DMS153 treated with DMSO at 0.1 percent for 48 hours (cell line): Measurements from ENCODE around the gene CRLF3.
"Not testable (repeated sequence)": the region's sequence is repeated elsewhere in the genome, so short reads cannot be mapped to it uniquely, and the experiment has no call there.

Experiments
- DNase-seq: peaks from one replicate; lab custom pipeline; 2025; ENCODE audit not compliant: unreplicated experiment; lab: John Stamatoyannopoulos, UW

Gene CRLF3, protein sequence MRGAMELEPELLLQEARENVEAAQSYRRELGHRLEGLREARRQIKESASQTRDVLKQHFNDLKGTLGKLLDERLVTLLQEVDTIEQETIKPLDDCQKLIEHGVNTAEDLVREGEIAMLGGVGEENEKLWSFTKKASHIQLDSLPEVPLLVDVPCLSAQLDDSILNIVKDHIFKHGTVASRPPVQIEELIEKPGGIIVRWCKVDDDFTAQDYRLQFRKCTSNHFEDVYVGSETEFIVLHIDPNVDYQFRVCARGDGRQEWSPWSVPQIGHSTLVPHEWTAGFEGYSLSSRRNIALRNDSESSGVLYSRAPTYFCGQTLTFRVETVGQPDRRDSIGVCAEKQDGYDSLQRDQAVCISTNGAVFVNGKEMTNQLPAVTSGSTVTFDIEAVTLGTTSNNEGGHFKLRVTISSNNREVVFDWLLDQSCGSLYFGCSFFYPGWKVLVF

DNA sequence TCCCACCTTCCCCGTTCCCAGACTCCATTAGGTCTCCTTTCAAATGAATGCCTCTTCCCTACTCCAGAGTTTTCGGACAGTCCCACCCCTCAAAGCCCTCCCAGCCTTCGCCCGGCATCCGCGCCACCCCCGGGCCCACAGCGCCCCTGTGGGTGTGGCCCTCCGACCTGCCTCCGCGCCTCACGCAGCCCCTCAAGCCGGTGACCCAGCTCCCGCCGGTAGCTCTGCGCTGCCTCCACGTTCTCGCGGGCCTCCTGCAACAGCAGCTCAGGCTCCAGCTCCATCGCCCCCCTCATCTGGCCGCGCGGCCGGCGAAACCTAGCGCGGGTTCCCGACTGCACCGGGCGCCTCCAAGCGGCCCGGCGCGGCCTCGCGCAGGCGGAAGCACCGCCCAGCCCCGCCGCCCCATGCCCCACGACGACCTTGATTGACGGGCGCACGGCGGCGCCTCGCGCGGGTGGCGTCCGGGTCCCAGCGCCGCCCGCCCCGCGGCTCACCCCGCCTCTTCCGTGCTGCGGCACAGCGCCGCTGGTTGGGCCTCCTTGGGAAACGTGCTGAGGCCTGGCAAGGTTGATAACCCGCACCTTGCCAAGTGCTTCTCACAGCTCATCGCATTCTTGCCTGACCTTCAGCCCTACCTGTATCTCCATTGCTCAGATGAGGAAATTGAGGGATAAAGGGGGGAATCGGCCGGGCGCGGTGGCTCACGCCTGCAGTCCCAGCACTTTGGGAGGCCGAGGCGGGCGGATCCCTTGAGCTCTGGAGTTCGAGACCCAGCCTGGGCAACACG, at the start of gene CRLF3:
TSS of gene CRLF3 (minus strand) at position 337 of the 790 bp plus-strand sequence. CDS start at position 296, 41 bp downstream.
- peak; percentile 82 for DNase-seq

DNA sequence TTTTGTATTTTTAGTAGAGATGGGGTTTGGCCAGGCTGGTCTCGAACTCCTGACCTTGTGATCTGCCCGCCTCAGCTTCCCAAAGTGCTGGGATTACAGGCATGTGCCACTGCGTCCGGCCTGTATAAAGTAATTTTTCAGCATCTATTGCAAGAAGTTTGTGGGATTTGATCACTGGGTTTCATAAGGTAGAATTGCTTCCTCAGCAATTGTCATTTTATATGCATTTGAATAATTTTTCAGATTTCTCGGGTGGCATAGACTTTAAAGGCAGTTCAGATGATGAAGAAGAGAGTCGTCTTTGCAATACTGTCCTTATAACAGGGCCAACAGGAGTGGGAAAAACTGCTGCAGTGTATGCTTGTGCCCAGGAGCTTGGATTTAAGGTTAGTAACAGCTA, 44.5 kb upstream of the CRLF3 start:
- no peak for DNase-seq

DNA sequence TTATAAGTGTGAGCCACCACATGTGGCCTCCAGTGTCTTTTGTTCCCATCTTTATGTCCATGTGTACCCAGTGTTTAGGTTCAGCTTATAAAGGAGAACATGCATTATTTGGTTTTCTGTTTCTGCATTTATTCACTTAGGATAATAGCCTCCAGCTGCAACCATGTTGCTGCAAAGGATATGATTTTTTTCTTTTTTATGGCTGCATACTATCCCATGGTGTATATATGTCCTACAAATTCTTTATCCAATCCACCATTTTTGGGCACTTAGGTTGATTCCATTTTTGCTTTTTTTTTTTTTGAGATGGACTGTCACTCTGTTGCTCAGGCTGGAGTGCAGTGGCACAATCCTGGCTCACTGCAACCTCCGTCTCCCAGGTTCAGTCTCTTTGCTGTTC, 40.1 kb upstream of the CRLF3 start:
- no peak for DNase-seq

DNA sequence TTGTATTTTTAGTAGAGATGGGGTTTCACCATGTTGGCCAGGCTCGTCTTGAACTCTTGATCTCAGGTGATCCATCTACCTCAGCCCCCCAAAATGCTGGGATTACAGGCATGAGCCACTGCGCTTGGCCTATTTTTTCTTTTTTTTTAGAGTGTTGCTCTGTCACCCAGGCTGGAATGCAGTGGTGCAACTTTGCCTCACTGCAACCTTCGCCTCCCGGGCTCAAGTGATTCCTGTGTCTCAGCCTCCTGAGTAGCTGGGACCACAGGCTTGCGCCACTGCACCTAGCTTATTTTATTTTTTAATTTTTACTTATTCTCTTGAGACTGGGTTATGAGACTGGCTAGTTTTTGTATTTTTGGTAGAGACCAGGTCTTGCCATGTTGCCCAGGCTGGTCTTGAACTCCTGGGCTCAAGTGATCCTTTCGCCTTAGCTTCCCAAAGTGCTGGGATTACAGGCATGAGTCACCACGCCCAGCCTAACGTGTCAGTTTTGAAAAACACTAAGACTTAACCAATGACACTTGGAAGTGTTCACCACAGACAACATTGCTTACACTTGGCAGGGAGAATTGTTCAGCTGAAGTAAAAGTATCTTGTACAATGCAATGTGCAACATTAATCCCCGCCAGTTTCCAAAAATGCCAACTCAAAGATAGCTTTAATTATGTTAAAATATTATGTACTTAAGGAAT, 34.2 kb upstream of the CRLF3 start:
- DNase-seq: no peak

DNA sequence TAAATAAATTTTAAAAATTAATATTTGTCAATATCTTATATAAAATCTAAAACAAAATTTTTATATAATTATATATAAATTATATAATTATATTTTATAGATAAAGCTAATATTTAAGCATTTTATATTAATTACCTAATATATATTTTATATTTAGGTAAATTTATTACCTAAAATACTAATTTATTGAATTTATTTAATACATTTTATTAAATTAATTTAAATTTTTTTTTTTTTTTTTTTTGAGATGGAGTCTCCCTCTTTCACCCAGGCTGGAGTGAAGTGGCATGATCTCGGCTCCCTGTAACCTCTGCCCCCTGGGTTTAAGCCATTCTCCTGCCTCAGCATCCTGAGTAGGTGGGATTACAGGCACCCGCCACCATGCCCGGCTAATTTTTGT, 29.7 kb upstream of the CRLF3 start:
- no peak for DNase-seq

DNA sequence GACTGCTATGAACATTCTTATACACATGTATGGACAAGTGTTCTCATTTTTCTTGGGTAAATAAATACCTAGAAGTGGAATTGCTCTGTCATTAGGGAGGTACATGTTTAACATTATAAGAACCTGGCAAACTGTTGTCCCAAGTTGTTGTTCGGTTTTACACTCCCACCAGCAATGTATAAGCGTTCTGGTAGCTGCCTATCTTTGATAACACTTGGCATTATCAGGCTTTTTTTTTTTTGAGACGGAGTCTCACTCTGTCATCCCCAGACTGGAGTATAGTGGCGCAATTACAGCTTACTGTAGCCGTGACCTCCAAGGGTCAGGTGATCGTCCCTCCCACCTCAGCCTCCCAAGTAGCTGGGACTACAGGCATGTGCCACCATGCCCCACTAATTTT, 23.5 kb upstream of the CRLF3 start:
- DNase-seq: no peak

DNA sequence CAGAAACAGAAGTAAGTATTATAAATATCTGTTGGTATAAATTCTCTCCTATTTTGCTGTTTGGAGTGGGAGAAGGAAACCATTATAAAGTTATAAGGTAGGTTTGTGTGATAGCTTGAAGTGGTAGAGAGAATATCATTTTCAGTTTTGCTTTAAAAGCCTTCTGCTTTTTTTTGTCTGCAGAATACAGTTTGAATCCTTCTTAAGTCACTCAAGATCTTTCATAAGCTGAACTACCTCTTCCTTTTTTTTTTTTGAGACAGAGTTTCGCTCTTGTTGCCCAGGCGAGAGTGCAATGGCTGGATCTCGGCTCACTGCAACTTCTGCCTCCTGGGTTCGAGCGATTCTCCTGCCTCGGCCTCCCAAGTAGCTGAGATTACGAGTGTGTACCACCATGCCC, 16.3 kb upstream of the CRLF3 start:
- no peak for DNase-seq

DNA sequence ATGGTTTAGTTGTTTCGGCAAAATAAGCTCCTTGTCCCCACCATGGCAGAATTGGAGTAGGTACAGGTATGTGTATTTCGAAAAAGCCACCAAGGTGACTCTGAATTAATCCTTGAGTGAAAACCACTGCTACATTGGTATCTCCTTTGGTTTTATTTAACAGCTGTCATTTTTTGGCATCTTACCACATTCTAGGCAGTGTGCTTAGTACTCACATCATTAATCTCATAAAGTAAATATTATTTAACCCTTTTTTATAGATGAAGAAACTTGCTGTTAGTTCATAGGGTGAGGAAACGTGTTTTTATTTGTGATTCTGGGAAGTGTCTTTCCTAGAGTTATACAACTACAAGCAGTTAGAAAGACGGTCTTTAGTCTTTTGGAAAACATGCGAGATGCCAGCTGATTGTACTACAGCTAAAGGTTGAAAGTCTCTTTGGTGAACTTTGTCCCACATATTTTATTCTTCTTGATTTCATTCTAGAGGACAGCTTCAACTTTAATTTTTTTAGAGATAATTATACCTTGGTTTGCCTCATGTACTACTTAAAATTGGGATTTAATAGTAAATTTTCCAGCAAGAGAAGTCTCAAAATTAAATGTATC, 13.8 kb upstream of the CRLF3 start:
- DNase-seq: no peak

DNA sequence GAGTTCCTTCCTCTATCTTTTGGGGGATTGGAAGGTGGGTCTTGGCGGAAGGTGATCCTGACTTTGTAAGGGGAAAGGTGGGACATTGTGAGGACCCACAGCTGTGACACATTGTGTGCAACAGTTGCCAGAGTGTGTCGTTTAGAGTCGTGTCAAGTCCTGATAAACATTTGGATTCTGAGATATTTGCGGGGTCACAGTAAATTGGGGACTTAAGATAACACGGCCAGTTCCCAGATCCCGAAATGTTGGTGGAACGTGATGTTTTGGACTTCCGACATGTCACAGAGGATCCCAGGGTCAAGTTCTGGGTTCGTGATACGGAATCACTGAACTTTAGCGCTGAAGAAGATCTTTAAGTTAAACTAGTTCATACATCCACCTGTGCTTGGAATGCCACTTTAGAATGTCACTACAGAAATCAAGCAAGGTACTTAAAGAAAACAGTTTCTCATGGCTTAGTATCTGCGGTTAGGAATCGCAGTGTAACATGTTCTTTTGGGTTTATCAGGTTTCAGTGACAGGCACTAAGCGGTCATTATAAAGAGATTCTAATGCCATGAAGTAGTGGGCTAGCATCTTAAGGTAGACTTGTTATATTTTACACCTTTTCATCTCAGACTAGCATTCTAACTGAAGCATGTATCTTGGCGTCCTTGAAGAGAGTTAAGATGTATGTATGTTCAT, 8.1 kb upstream of the CRLF3 start:
- no peak for DNase-seq

DNA sequence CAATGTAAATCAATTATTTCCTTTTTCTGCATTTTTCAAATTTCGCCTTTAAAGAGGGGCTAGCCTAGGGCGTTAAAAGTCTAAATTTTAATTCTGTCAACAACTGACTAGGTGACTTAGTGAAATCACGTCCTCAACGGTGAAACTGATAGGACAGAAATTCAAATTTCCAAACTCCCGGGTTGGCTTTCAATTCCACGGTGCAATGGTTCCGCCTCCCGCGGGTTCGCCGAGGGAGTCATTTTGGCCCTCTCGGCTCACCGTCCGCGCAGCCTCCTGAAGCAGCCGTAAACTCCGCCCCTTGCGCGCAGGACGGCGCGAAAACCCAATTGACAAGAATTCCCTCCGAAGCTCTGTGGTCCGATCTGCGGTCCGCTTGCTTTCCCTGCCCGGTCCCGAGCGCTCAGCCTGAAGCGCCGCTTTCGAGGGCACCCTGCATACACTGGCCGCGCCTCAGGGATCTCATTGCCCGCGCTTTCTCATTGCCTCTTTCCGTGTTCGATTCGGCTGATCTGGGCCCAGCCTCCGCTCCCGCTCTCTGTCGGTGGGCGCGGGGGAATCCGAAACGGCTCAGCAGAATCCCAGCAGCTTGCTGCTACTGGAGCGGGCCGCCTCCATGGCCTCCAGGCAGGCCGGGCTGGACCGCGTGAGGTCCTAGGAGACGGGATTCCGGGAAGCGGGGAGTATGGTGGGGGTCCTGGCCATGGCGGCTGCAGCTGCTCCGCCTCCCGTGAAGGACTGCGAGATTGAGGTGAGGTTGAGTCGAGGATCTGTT, 7.4 kb upstream of the CRLF3 start, which contains the start of gene ATAD5:
TSS of gene ATAD5 (plus strand) at position 304 of the 775 bp plus-strand sequence. CDS start at position 686, 382 bp downstream.
- DNase-seq: peak; percentile 78

DNA sequence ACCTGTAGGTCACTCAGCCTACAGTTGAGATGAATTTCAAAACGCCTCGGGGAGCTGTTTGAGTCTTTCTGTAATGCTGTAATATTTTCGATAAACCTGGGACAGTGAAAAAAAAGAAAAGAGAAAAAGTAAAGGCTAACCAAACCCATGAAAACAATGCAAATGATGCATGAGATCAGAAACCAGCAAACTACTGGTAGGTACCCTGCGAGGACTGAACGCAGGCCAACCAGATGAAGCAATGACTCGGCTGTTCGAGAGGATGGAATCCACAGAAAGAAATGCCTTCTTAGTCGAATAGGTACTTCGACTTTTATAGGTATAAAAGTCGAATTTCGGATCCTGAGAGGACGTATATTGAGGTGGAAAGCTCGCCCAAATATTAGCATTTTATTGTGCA, 6.8 kb upstream of the CRLF3 start:
- no peak for DNase-seq

DNA sequence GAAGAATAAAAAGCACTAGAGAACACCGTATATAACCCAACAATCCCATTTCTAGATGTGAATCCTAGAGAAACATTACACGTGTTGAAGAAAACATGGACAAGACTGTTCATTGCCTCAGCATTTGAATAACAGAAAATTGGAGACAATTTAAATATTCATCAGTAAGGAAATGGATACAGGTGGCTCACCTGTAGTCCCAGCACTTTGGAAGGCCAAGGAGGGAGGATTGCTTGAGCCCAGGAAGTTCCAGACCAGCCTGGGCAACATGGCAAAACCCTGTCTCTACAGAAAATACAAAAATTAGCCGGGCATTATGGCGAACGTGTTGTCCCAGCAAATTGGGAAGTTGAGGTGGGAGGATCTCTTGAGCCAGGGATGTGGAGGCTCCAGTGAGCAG, 4.5 kb upstream of the CRLF3 start:
- no peak for DNase-seq

DNA sequence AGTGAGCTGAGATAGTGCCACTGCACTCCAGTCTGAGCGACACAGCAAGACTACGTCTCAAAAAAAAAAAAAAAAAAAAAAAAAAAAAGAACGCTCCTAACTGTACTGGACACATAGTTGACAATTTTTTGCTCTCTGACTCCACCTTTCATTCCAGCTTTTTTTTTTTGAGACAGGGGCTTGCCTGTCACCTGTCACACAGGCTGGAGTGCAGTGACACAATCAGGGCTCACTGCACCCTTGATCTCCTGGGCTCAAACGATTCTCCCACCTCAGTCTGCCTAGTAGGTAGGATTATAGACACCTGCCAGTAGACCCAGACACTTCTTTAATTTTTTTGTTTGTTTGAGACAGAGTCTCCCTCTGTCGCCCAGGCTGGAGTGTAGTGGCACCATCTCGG, 2.6 kb upstream of the CRLF3 start:
- DNase-seq: no peak

DNA sequence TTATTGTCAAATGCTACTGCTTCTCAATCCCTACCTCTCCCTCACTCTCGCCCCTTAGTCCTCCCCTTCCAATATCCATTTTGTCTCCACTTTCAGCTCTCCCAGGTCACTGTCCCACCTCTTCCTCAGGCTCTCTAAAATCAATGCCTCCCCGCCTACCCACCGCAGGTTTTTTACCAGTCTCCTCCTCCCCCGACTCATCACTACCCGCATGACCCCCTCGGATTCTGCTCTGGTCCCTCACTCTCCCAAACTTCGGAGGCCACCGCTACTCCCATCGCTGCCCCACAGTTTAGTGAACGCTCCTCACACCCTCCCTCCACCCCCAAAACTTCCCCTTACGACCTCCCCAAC, 513 bp downstream of the CRLF3 start:
- DNase-seq: no peak

DNA sequence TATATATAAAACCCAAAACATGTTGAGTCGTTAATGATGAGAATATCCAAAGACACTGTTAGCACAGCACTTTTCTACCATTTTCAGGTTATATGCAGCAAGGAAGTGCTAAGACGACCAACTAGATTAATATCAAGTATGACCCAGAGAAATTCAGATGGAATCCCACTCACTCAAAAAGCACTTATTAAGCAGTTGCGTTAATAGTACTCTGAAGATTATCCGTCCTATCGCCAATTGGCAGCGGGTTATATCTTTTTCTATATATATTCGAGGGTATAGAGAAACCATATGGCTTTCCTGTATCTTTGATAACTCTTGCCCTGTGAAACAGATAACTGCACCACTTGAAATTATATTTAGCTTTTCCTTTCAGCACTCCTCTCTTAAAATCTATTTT, 1.1 kb downstream of the CRLF3 start:
- no peak for DNase-seq

DNA sequence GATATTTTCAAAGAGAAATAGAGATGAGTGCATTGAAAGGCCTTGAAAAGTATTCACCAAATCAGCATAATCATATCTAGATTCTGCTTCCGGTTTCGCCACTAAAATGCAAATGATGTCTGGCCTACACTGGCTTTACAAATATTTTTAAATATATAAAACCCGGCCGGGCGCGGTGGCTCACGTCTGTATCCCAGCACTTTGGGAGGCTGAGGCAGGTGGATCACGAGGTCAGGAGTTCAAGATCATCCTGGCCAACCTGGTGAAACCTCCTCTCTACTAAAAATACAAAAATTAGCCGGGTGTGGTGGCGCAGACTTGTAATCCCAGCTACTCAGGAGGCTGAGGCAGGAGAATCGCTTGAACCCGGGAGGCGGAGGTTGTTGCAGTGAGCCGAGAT, 1.6 kb downstream of the CRLF3 start:
- not testable (repeated sequence) for DNase-seq

DNA sequence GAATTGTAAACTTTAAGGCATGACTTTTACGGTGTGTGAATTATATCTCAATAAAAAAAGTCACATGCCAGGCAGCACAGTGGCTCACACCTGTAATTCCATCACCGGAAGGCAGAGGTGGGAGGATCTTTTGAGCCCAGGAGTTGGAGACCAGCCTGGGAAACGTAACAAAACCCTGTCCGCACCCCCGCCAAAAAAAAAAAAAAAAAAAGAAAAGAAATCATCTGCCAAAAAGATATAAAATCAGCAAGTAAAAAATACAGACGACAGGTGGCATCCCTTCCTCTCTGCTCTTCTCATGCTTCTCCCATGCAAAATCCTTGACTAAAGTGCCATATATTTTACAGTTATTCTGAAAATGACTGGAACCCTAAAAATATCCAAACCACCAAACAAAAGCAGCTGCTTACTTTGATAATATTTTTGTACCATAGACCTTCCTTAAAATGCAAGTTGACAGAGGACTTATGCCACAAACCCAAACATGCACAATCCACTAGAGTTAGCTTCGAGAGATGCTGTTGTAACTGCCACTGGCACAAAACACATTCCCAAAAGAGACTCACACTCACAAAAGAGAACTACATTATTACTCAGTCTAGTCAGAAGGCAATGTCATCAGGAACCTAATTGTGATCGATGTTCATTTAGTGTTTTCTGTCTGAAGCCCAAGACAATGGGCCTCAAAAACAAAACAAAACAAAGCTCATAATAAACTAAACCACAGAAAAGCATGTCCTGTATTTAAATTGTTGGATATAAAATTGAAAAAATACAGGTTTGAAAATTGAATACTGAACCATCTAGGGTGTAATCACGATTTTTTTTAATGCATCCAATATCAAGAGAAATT, 2.4 kb downstream of the CRLF3 start:
- DNase-seq: no peak

DNA sequence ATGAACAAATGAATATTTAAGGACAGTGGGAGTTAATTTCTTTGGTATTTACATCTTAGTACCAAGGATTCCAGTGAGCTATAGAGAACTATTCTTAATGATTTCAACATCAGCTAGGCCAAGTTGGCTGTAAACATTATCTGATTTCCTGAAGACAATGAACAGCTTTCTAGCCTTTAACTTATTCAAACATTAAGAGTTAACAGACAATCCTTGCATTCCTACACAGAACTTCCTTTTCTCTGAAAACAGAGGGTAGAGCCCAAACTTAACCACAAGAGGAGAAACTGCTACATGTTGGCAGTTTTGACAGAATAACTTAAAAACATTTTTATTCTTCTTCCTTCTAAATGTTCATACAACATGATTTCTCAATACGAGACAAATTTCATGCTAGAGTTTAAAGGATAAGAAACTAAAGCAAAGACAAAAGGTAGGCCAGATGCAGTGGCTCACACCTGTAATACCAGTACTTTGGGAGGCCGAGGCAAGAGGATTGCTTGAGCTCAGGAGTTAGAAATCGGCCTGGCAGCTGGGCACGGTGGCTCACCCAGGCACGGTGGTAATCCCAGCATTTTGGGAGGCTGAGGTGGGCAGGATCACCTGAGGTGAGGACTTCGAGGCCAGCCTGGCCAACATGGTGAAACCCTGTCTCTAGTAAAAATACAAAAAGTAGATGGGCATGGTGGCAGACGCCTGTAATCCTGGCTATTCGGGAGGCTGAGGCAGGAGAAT, 4.4 kb downstream of the CRLF3 start:
- no peak for DNase-seq
